PC-3 (cell line): ENCODE data around the gene PLA2G12A.

Experiments used
- EZH2 ChIP-seq: fragments of 300-600 bp; sonication (generic); IDR thresholded peaks from one replicate; pipeline ENCODE4 v1.6.1; 2017; ENCODE audit warnings: antibody characterized with exemption, mild to moderate bottlenecking, low read length; ENCODE audit not compliant: unreplicated experiment
- EZH2phosphoT487 ChIP-seq: fragments of 300-600 bp; sonication (generic); IDR thresholded peaks from 2 replicates; pipeline ENCODE4 v1.6.1; 2018; ENCODE audit warnings: mild to moderate bottlenecking, antibody characterized with exemption, low read length, borderline replicate concordance
- TF ChIP-seq, protein P1 (sequence below): fragments of 300-600 bp; sonication (generic); conservative IDR thresholded peaks from 2 replicates; pipeline ENCODE4 v1.5.1; 2017; ENCODE audit warnings: antibody characterized with exemption, low read depth, mild to moderate bottlenecking, low read length

DNA sequence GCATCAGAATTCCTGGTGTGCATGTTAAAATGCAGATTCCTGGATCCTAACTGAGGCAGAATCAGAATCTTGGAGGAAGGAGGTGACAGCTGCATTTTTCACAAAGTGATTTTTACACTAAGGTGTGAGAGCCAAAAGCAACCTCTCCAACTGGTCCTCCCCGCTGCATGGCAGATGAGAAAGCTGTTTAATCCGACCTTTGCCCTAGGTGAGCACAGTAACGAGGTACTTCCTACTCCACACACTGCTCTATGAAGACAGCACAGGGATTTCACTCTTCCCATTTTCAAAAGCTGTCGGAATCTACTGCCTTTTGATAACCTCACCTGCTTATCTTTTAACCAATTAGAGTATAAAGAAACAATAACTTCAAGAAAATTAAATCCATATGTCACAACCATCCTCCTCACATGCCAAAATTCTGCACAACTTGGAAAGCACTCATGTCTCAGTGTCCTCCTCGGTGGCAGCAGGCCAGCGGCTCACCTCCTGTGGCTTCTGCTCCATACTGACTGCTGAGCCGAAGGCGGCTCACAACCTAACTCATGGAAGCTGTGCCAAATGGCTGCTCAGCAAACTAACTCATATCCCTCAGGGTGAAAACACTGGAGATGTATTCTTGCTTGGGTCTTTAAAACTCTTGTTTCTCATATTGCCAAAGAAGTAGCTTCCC, 30.2 kb downstream of the PLA2G12A start:
- TF ChIP-seq EZH2 (no peak), EZH2phosphoT487 (no peak)
- TF ChIP-seq, protein P1, sequence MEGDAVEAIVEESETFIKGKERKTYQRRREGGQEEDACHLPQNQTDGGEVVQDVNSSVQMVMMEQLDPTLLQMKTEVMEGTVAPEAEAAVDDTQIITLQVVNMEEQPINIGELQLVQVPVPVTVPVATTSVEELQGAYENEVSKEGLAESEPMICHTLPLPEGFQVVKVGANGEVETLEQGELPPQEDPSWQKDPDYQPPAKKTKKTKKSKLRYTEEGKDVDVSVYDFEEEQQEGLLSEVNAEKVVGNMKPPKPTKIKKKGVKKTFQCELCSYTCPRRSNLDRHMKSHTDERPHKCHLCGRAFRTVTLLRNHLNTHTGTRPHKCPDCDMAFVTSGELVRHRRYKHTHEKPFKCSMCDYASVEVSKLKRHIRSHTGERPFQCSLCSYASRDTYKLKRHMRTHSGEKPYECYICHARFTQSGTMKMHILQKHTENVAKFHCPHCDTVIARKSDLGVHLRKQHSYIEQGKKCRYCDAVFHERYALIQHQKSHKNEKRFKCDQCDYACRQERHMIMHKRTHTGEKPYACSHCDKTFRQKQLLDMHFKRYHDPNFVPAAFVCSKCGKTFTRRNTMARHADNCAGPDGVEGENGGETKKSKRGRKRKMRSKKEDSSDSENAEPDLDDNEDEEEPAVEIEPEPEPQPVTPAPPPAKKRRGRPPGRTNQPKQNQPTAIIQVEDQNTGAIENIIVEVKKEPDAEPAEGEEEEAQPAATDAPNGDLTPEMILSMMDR: no peak
